ENCODE measurements around the gene IDNK. TPM values are rescaled to one million over a fixed set of nuclear protein-coding genes. Genes with fewer than 3 reads are reported as not detected.

Gene IDNK
- total and polyA plus RNA-seq, 4 donors: 5.6 to 33.4 (median 14.7) TPM

GRCh38 chr9:83656032-83656680 is 33.2 kb downstream of the IDNK start:
- TF ChIP-seq REST (IDR thresholded peaks at IDR 0.05) (no peak), RAD21 (IDR thresholded peaks at IDR 0.05) (no peak), CTCF (IDR thresholded peaks at IDR 0.05; ENCODE audit: low read depth, low read length, missing input control) (no peak), FOXA1 (IDR thresholded peaks at IDR 0.05) (no peak), TAF1 (conservative IDR thresholded peaks at IDR 0.05) (no peak), RXRA (IDR thresholded peaks at IDR 0.05) (no peak), YY1 (IDR thresholded peaks at IDR 0.05) (no peak), EGR1 (IDR thresholded peaks at IDR 0.05; ENCODE audit: low read depth in 2 of 2) (no peak), MAX (IDR thresholded peaks at IDR 0.05) (no peak), GABPA (IDR thresholded peaks at IDR 0.05 in 1 of 2, conservative IDR thresholded peaks at IDR 0.05 in 1 of 2) (no peak), HNF4A (conservative IDR thresholded peaks at IDR 0.05) (no peak), NR2F2 (IDR thresholded peaks at IDR 0.05) (no peak), FOXA2 (IDR thresholded peaks at IDR 0.05) (no peak), SP1 (IDR thresholded peaks at IDR 0.05) (no peak)
- TF ChIP-seq, protein P1, sequence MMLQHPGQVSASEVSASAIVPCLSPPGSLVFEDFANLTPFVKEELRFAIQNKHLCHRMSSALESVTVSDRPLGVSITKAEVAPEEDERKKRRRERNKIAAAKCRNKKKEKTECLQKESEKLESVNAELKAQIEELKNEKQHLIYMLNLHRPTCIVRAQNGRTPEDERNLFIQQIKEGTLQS (IDR thresholded peaks at IDR 0.05): no peak
- TF ChIP-seq, protein P2, sequence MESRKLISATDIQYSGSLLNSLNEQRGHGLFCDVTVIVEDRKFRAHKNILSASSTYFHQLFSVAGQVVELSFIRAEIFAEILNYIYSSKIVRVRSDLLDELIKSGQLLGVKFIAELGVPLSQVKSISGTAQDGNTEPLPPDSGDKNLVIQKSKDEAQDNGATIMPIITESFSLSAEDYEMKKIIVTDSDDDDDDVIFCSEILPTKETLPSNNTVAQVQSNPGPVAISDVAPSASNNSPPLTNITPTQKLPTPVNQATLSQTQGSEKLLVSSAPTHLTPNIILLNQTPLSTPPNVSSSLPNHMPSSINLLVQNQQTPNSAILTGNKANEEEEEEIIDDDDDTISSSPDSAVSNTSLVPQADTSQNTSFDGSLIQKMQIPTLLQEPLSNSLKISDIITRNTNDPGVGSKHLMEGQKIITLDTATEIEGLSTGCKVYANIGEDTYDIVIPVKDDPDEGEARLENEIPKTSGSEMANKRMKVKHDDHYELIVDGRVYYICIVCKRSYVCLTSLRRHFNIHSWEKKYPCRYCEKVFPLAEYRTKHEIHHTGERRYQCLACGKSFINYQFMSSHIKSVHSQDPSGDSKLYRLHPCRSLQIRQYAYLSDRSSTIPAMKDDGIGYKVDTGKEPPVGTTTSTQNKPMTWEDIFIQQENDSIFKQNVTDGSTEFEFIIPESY (IDR thresholded peaks at IDR 0.05): no peak
- 92% methylated on average over 2 of the region's 2 CpGs for WGBS
- no peaks in the 10 kb centered on the region for H3K9me3 ChIP-seq (ENCODE audit: control insufficient read depth in 4 of 4, low read length in 3 of 4)
- no peak overlapping the region for H3K4me3 ChIP-seq (ENCODE audit: low read depth in 1 of 3, low read length in 3 of 3)
- H3K36me3 ChIP-seq (ENCODE audit: control insufficient read depth in 4 of 4, insufficient read depth in 3 of 4, low read depth in 1 of 4, low read length in 3 of 4): peaks cover 4 to 56% (median 51%) of the 10 kb centered on the region in 4 donors
- no peak overlapping the region for H3K9ac ChIP-seq (ENCODE audit: low read depth in 1 of 2, low read length in 2 of 2)
- H3K27ac ChIP-seq (ENCODE audit: low read depth in 1 of 2, low read length in 2 of 2): no peak overlapping the region
- DNase-seq (ENCODE audit: low spot score): no peak
- no peaks in the 10 kb centered on the region for H3K27me3 ChIP-seq (ENCODE audit: control insufficient read depth in 4 of 4, insufficient read depth in 4 of 4, low read length in 3 of 4)
- no peaks in the 10 kb centered on the region for H3K4me1 ChIP-seq (ENCODE audit: control insufficient read depth in 4 of 4, insufficient read depth in 4 of 4, low read length in 3 of 4)
